ENCODE data around the gene CAMSAP3. TPM values are rescaled to one million over a fixed set of nuclear protein-coding genes. Genes with fewer than 3 reads are reported as not detected.
"Not testable (repeated sequence)": the region's sequence is repeated elsewhere in the genome, so short reads cannot be mapped to it uniquely, and the experiment has no call there.

The CAMSAP3 gene
- total RNA-seq, 1 donor: not detected

- DNase-seq (ENCODE audit: low read depth): no peak
- TF ChIP-seq CTCF (IDR thresholded peaks at IDR 0.05; ENCODE audit: insufficient read depth, low read length): no peak
- no peak overlapping the region for H3K4me3 ChIP-seq (ENCODE audit: low read depth, low read length)
Measured at GRCh38 chr19:7575434-7576040, 20.1 kb upstream of the CAMSAP3 start.

GRCh38 chr19:7577422-7577821 is 18.2 kb upstream of the CAMSAP3 start:
- H3K4me3 ChIP-seq (ENCODE audit: low read depth, low read length); DNase-seq (ENCODE audit: low read depth): not testable (repeated sequence)

- TF ChIP-seq CTCF (IDR thresholded peaks at IDR 0.05; ENCODE audit: insufficient read depth, low read length): no peak
- no peak overlapping the region for H3K4me3 ChIP-seq (ENCODE audit: low read depth, low read length)
- DNase-seq (ENCODE audit: low read depth): no peak
Measured at GRCh38 chr19:7578127-7578526, 17.5 kb upstream of the CAMSAP3 start.

DNA sequence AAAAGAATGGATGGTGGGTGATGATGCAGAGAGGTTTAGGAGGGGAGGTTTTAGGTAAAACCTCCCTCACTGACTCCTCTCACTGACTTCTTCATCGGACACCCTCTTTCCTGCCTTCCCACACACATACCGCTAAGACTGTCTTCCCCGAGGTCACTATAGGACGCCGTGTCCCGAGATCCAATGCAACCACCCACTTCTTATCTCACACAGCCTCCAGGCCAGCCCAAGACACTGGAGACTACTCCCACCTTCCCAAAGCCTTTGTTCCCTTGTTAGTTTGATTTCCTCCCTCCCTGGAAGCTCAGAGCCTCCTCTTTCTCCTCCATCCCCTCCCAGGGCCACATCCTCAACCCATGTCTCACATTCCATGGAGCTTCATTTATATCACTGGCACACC is 16.5 kb upstream of the CAMSAP3 start:
- no peak for DNase-seq (ENCODE audit: low read depth)
- no peak for TF ChIP-seq CTCF (IDR thresholded peaks at IDR 0.05; ENCODE audit: insufficient read depth, low read length)

GRCh38 chr19:7582446-7582845 is 13.2 kb upstream of the CAMSAP3 start:
- no peak overlapping the region for H3K4me3 ChIP-seq (ENCODE audit: low read depth, low read length)
- TF ChIP-seq CTCF (IDR thresholded peaks at IDR 0.05; ENCODE audit: insufficient read depth, low read length): no peak
- no peak for DNase-seq (ENCODE audit: low read depth)

More for the DNA sequence above, 16.5 kb upstream of the CAMSAP3 start:
- H3K4me3 ChIP-seq (ENCODE audit: low read depth, low read length): no peak overlapping the region

- DNase-seq (ENCODE audit: low read depth): no peak
- no peak for TF ChIP-seq CTCF (IDR thresholded peaks at IDR 0.05; ENCODE audit: insufficient read depth, low read length)
- H3K4me3 ChIP-seq (ENCODE audit: low read depth, low read length): no peak overlapping the region
Measured at GRCh38 chr19:7589822-7590221, 5.8 kb upstream of the CAMSAP3 start.

GRCh38 chr19:7590256-7590655 is 5.4 kb upstream of the CAMSAP3 start:
- no peak overlapping the region for H3K4me3 ChIP-seq (ENCODE audit: low read depth, low read length)
- DNase-seq (ENCODE audit: low read depth): no peak

More at GRCh38 chr19:7590256-7590655, 5.4 kb upstream of the CAMSAP3 start:
- no peak for TF ChIP-seq CTCF (IDR thresholded peaks at IDR 0.05; ENCODE audit: insufficient read depth, low read length)

All from fibroblast of the aortic adventitia (primary cell).